ENCODE data around the gene PRMT7.

- TF ChIP-seq, protein P1, sequence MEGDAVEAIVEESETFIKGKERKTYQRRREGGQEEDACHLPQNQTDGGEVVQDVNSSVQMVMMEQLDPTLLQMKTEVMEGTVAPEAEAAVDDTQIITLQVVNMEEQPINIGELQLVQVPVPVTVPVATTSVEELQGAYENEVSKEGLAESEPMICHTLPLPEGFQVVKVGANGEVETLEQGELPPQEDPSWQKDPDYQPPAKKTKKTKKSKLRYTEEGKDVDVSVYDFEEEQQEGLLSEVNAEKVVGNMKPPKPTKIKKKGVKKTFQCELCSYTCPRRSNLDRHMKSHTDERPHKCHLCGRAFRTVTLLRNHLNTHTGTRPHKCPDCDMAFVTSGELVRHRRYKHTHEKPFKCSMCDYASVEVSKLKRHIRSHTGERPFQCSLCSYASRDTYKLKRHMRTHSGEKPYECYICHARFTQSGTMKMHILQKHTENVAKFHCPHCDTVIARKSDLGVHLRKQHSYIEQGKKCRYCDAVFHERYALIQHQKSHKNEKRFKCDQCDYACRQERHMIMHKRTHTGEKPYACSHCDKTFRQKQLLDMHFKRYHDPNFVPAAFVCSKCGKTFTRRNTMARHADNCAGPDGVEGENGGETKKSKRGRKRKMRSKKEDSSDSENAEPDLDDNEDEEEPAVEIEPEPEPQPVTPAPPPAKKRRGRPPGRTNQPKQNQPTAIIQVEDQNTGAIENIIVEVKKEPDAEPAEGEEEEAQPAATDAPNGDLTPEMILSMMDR (optimal IDR thresholded peaks at IDR 0.05 in 1 of 3, IDR thresholded peaks at IDR 0.05 in 1 of 3, conservative IDR thresholded peaks at IDR 0.05 in 1 of 3; ENCODE audit: extremely low read depth in 1 of 3, insufficient read depth in 2 of 3, low read length in 3 of 3) = no peak
- TF ChIP-seq EZH2 (IDR thresholded peaks at IDR 0.05; ENCODE audit: low read length) = no peak
Measured at GRCh38 chr16:68406458-68407152, 95.8 kb downstream of the PRMT7 start.

All from keratinocyte (primary cell).